Dermis microvascular lymphatic vessel endothelial cell (primary cell): ENCODE results near the gene CTRB1. TPM values are rescaled to one million over a fixed set of nuclear protein-coding genes. Genes with fewer than 3 reads are reported as not detected.

Source experiments
- DNase-seq, 2 donors: peaks; one replicate each; pipeline versions ENCODE4 v3.0.0 to v3.0.0-alpha.2; 2010; ENCODE audit warnings: low read depth in 2 of 2
- total RNA-seq: library from RNA; depleted of rRNA; stranded (reverse); fragments of >200 nt; gene quantifications from 2 replicates; pipeline ENCODE4 v1.2.1, GENCODE V29; 2014

The CTRB1 gene
- total RNA-seq, 1 donor from 2014 or later = not detected

DNA sequence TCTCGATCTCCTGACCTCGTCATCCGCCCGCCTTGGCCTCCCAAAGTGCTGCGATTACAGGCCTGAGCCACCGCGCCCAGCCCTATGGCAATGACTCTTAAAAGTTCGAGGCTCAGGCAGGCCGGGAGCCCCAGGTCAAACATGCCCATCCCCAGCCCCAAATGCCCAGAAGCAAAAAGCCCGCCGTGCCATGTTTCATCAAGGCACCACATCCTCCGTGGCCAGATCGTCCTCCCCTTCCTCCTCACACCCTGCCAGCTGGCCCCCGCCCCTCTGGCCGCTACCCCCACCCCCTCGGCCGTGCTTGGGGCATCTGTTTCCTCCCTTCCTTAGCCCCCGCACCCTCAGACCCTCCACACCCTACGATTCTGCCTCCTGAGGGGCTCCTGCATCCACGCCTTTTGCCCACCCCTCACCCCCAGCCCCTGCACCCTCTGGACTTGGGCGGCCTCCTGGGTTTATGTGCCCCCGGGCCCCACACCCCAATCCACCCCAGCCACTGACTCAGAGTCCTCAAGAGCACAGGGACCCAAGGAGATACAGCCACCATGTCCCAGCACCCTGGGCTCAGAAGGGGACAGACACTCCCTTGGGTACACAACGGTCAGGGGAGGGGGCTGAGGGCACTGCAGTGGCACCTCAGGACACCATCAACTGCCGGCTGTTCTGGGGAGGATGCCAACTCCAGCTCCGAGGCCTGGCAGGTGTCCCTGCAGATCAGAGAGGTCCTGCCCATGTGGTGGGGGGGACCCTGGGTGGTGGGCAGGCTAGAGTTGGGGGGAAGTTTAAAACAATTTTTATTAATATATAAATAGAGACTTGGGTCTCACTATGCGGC, 7.1 kb downstream of the CTRB1 start:
- no peak for DNase-seq

DNA sequence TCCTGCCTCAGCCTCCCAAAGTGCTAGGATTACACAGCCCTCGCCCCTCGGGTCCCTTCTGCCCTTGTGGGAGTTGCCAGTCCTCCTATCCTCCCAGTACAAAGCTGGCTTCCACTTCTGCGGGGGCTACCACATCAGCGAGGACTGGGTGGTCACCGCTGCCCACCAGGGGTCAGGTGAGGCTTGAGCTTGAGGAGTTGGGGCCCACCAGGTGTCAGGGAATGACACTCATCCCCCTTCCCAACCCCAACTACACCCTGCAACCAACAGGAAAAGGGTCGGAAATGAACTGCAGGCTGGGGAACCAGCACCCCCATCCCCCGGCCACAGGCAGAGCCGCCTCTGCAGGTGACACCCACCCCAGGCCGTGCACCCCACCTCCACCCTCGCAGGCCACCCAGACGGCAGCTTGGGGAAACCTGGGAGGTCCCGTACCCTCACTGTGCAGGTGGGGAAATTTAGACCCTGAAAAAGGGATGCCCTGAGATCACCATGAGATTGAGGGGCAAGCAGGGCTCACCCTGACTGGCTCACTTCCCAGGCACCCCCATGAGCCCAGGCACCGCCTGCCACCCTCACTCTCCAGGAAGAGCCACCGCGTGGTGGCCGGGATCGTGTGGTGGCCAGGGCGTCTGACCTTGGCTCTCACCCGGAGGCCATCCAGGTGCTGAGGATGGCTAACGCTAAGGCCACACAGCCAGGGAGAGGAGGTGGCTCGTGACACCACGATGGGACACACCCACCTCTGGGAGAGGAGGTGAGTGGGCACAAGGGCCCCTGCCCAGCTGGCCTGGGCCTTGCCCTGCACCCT, 8.0 kb downstream of the CTRB1 start:
- no peak for DNase-seq

- no peak for DNase-seq
These were observed 8.8 kb downstream of the CTRB1 start for GRCh38 chr16:75227361-75228142.

- no peak for DNase-seq
These were observed 9.6 kb downstream of the CTRB1 start for GRCh38 chr16:75228143-75228976.

DNA sequence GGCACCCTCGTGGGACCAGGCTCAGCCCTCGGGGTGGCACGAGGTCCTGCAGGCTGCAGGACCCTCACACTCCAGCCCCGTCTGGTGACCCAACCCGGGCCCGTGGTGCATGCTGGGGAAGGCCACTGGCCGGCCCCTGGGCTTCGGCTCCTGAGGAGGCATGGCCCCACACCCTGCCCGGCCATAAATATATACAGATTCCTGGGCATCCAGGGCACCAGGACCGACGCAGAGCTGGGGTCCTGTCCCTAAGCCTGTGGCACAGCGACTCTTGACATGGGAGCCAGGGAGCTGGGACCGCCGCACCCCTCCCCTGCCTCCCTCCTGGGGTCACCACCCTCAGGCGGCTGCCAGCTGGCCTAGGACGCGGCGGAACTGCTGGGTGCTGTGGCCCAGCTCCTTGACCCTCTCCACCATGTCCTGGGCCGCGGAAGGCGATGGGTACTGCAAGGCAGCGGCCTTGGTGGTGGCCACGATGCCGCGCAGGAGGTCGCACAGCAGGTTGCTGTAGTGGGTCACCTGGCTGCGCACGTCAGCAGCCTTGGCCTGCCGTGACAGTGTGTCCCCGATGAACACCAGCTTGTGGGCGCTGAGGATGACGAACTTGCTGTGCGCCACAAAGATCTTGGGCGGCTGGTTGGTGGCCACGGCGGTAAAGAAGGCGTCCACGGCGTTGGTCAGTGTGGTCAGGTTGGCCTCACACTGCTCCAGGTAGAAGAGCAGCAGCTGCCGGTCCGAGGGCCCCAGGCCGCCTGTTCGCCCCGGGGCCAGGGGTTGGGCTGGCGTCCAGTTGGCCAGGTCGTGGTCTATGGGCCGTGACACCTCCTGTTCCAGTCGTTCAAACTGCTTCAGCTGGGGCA, 10.6 kb downstream of the CTRB1 start:
- DNase-seq = no peak

DNA sequence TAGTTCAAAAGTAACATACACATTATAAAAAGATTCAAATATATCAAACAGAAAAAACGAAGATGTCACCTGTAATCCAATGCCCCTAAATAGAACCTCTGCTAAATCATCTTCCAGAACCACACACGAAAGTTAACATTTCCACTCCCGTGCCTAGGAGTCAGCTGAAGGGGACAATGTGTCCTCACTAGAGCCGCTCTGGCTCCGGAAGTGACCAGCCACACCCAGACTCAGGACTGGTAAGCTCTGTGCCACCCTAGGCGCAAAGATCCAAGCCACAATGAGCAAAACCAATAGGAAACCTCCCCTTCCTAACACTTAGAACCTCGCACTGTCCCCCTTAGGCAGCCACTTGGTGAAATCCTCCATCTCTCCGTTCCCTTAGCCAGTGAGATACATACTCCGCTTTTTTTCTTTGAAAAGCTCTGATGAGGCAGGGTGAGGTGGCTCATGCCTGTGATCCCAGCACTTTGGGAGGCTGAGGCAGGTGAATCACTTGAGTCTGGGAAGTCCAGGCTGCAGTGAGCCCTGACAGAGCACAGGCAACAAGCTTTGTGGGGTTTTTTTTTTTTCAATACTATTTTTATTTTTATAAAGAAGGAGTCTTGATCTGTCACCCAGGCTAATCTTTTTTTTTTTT, 11.8 kb downstream of the CTRB1 start:
- no peak for DNase-seq

- DNase-seq = no peak
These were observed 12.8 kb downstream of the CTRB1 start for GRCh38 chr16:75231570-75231969.

- no peak for DNase-seq
These were observed 14.8 kb downstream of the CTRB1 start for GRCh38 chr16:75233611-75233938.

- no peak for DNase-seq
These were observed 16.3 kb downstream of the CTRB1 start for GRCh38 chr16:75234856-75235696.

DNA sequence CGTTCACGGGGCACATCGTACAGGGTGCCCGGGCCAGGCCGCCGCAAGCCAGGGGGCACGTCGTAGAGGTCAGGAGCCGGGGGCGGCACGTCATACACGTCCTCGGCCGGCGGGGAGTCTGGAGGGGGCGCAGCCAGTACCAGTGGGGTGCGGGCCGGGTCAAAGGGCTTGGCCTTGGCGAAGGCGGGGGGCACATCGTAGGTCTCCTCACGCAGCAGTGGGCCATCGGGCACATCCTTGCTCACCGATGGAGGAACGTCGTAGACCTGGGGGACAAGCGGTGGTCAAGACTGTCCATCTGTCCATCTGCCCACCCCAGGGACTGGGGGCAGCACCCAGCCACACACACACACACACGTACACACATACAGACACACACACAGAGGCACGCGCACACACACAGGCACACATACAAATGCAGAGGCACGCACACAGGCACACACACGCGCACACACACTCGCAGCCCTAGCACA, 17.0 kb downstream of the CTRB1 start:
- no peak for DNase-seq

GRCh38 chr16:75236232-75236631, 17.4 kb downstream of the CTRB1 start:
- DNase-seq = no peak

- DNase-seq = no peak
These were observed 18.1 kb downstream of the CTRB1 start for GRCh38 chr16:75236736-75237397.

GRCh38 chr16:75237398-75238131, 18.8 kb downstream of the CTRB1 start:
- DNase-seq = no peak

DNA sequence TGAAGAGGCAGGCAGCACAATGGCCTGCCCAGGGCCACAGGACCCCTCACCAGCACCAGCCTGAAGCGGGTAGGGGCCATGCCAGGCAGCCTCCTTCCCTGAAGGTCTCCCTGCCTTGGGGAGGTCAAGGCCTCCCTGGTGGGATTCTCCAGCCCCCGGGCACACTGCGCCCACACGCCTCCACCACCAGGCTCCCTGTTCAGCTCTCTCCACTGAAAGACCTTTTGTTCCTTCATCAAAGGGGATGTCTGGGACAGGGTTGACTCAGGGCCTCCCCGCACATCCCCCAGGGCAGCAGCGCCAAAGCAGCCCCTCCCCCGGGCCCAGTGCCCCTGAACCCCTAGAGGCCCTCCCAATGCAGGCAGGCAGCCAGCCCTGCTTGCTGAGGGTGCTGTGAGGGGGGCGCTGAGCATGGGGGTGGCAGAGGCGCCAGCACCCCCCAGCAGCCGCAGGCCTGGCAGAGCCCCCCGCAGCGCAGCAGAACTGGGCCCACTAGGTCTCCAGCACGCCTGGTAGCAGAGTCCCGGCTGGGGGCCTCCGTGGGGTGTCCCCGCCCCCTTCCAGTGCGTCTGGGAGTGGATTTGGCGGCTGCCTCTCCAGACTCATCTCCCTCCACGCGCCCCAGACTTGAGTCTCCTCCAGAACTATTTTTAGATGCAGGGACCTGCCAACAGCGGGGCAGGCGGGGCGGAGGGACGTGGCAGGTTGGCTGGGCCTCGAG, 19.5 kb downstream of the CTRB1 start:
- no peak for DNase-seq

GRCh38 chr16:75238853-75239541, 20.2 kb downstream of the CTRB1 start:
- no peak for DNase-seq

- DNase-seq = no peak
These were observed 20.8 kb downstream of the CTRB1 start for GRCh38 chr16:75239542-75240122.
